ENCODE results near the gene DDAH1. TPM values are rescaled to one million over a fixed set of nuclear protein-coding genes. Genes with fewer than 3 reads are reported as not detected.

The DDAH1 gene
- total and polyA plus RNA-seq, 2 of the 8 experiments (the other 6 are each of a cell fraction or from before 2014, with no cell fraction given): 22.8 to 54.5 TPM

DNA sequence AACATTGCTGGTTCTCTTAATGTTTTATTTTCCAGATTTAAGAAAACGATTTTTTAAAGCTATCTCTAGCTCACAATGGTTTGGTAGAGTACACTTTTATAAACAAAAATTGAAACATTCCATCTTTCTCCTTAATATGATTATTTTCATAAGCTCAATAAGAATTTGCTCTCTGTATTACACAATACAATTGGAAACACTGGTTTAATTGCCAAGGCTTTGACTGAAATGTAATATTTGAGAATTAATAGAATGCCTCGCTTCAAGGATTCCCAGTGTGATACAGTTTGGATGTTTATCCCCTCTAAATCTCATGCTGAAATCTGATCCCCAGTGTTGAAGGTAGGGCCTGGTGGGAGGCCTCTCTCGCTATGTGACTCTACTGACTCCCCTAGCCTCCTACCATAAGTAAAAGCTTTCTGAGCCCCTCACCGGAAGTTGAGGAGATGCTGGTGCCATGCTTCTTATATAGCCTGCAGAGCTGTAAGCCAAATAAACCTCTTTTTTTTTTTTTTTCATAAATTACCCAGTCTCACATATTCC, 67.4 kb downstream of the DDAH1 start:
- Histone ChIP-seq H3K27me3 (replicated peaks in 1 of 4; ENCODE audit: control insufficient read depth in 3 of 4, extremely low read depth in 1 of 4, insufficient read depth in 3 of 4, low read length in 3 of 4) (no peaks in the 10 kb centered on the region), H3K27ac (ENCODE audit: low read depth, low read length) (no peak overlapping the region), H3K36me3 (ENCODE audit: control insufficient read depth in 2 of 4, insufficient read depth in 4 of 4, low read length in 3 of 4) (no peaks in the 10 kb centered on the region; a peak in 1 of 8 replicates), H3K18ac (ENCODE audit: extremely low read depth, low read length) (no peak overlapping the region), H3K23ac (ENCODE audit: insufficient read length) (no peak overlapping the region), H3K4me1 (replicated peaks in 1 of 4; ENCODE audit: control insufficient read depth in 3 of 4, insufficient read depth in 4 of 4, low read length in 3 of 4) (peaks cover 0 to 13% (median 6%) of the 10 kb centered on the region in 4 experiments; a peak in 4 of 7 replicates), H4K91ac (replicated peaks; ENCODE audit: insufficient read length, low read length) (no peak overlapping the region), H4K5ac (ENCODE audit: insufficient read length, low read depth, low read length) (no peak overlapping the region), H2BK15ac (ENCODE audit: low read length) (no peak overlapping the region), H4K20me1 (replicated peaks in 1 of 2; ENCODE audit: control insufficient read depth in 1 of 2, insufficient read depth in 2 of 2, low read length in 2 of 2) (no peaks in the 10 kb centered on the region), H3K79me2 (ENCODE audit: control insufficient read depth in 1 of 2, insufficient read depth in 2 of 2, low read length in 2 of 2) (no peaks in the 10 kb centered on the region), H3K14ac (ENCODE audit: insufficient read length) (no peak overlapping the region), H2BK5ac (ENCODE audit: low read depth, low read length) (no peak overlapping the region), H3K4me3 (ENCODE audit: extremely low read depth in 1 of 4, insufficient read depth in 2 of 4, low read depth in 3 of 4, low read length in 4 of 4) (no peak overlapping the region), H2BK12ac (ENCODE audit: low read depth, low read length) (no peak overlapping the region), H3K9me3 (ENCODE audit: insufficient read depth in 2 of 2, low read depth in 1 of 2, low read length in 1 of 2) (no peaks in the 10 kb centered on the region), H2BK120ac (replicated peaks; ENCODE audit: low read depth, low read length) (no peak overlapping the region), H2BK20ac (ENCODE audit: low read length) (no peak overlapping the region), H3K23me2 (ENCODE audit: low read depth, low read length) (no peaks in the 10 kb centered on the region), H3K4me2 (ENCODE audit: insufficient read depth in 1 of 2, low read depth in 2 of 2, low read length in 2 of 2) (peak overlapping the region in 1 of 2 experiments; percentile 33; a peak in 2 of 4 replicates), H3K56ac (replicated peaks; ENCODE audit: insufficient read length, low read depth, low read length) (no peak overlapping the region), H4K8ac (ENCODE audit: extremely low read depth, insufficient read depth, low read length) (no peak overlapping the region), H3K9ac (replicated peaks in 1 of 4; ENCODE audit: extremely low read depth in 1 of 4, low read depth in 3 of 4, low read length in 3 of 4) (no peak overlapping the region), H2AFZ (ENCODE audit: low read length) (no peak overlapping the region), H3K4ac (replicated peaks; ENCODE audit: insufficient read length, low read depth, low read length) (no peak overlapping the region), H3K79me1 (ENCODE audit: low read depth, low read length) (no peaks in the 10 kb centered on the region; the same call in 1 of the 2 replicates), H2AK5ac (ENCODE audit: low read depth, low read length) (no peak overlapping the region)
- WGBS, 2 experiments (ENCODE audit: extremely low coverage in 1 of 2, insufficient coverage in 1 of 2, insufficient read length in 1 of 2, insufficient replicate concordance in 2 of 2, low coverage in 1 of 2, low lambda C conversion rate in 2 of 2, missing lambda C conversion rate in 1 of 2): 57% methylated on average over 4 of the region's 4 CpGs; no CpG with 5 or more reads in 1 of the 2 experiments
- ChIA-PET POLR2A (ENCODE audit: partially characterized antibody) (interaction anchor here (0.7 to 1.3 kb wide), 2 partner anchors 9 to 186 kb away, joined by 3 to 4 read pairs; no protein-coding TSS in a partner anchor), CTCF (ENCODE audit: partially characterized antibody) (interaction anchor here (0.7 to 2.2 kb wide), 7 partner anchors 16 to 161 kb away, joined by 3 to 13 read pairs (median 7); no protein-coding TSS in a partner anchor)
- no peak for DNase-seq (ENCODE audit: low read depth in 1 of 2, low spot score in 2 of 2)
- FAIRE-seq: no peak
- TF ChIP-seq TCF12 (IDR thresholded peaks at IDR 0.05; ENCODE audit: low read depth, low read length) (no peak), HDAC2 (IDR thresholded peaks at IDR 0.05; ENCODE audit: borderline replicate concordance in 1 of 2, low read depth in 2 of 2, low read length in 2 of 2) (no peak)
- TF ChIP-seq, protein P1, sequence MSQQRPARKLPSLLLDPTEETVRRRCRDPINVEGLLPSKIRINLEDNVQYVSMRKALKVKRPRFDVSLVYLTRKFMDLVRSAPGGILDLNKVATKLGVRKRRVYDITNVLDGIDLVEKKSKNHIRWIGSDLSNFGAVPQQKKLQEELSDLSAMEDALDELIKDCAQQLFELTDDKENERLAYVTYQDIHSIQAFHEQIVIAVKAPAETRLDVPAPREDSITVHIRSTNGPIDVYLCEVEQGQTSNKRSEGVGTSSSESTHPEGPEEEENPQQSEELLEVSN (IDR thresholded peaks at IDR 0.05): no peak
